HFFc6 (cell line): ENCODE measurements around the gene JAK1. TPM values are rescaled to one million over a fixed set of nuclear protein-coding genes. Genes with fewer than 3 reads are reported as not detected.

Source experiments
- DNase-seq: peaks from one replicate; pipeline ENCODE4 v3.0.0-alpha.2; 2018
- H3K27ac Mint-ChIP-seq: 2 replicates; pipeline ENCODE4 v1.8.0; 2020; ENCODE audit warnings: mild to moderate bottlenecking, mixed read lengths
- H3K27me3 Mint-ChIP-seq: 2 replicates; pipeline ENCODE4 v1.8.0; 2021; ENCODE audit warnings: mild to moderate bottlenecking, moderate library complexity, mixed read lengths; ENCODE audit not compliant: insufficient read depth
- H3K36me3 Mint-ChIP-seq: 2 replicates; pipeline ENCODE4 v1.8.0; 2021; ENCODE audit warnings: low read depth, mixed read lengths
- H3K4me1 Mint-ChIP-seq: 2 replicates; pipeline ENCODE4 v1.8.0; 2020; ENCODE audit warnings: low read depth, mixed read lengths
- H3K4me3 Mint-ChIP-seq: 2 replicates; pipeline ENCODE4 v1.8.0; 2020; ENCODE audit warnings: mild to moderate bottlenecking, moderate library complexity, mixed read lengths
- H3K9me3 Mint-ChIP-seq: 2 replicates; pipeline ENCODE4 v1.8.0; 2020; ENCODE audit warnings: mild to moderate bottlenecking, mixed read lengths
- total RNA-seq, 6 experiments: library from RNA; stranded (reverse); fragmentation: NEBNext Ultra II Directional; extraction: Animal tissue kit (Norgen Biotek cat#: 25700); gene quantifications; 2 replicates in 1 of 6; 3 replicates in 5 of 6; pipeline ENCODE4 v1.2.3, GENCODE V29; 2021
- TF ChIP-seq, protein P1 (sequence below): fragments of 200-600 bp; sonication (generic); IDR thresholded peaks from 2 replicates; pipeline ENCODE4 v1.5.0; 2021; ENCODE audit warnings: antibody characterized with exemption, mild to moderate bottlenecking

JAK1 gene
- total RNA-seq, 6 experiments from 2014 or later: 90.0 to 104 (median 98.3) TPM

DNA sequence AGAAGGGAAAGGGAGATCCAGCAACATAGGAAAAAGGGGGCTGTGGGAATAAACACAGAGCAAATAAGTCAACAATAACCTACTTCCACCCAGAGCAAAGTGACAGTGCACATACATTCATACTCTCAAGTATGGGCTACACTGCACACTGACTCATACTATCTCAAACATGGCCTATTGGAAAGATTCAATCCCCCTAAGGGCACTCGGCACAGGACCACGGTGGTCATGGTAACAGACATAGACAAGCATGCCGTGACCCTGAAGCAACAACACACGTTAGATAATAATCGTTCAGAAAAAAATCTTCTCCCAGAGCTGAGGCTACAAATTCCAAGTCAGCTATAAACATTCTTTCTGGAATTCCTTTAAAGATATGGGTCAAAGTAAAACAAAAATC is 16.8 kb upstream of the JAK1 start:
- DNase-seq: peak; percentile 93
- TF ChIP-seq, protein P1, sequence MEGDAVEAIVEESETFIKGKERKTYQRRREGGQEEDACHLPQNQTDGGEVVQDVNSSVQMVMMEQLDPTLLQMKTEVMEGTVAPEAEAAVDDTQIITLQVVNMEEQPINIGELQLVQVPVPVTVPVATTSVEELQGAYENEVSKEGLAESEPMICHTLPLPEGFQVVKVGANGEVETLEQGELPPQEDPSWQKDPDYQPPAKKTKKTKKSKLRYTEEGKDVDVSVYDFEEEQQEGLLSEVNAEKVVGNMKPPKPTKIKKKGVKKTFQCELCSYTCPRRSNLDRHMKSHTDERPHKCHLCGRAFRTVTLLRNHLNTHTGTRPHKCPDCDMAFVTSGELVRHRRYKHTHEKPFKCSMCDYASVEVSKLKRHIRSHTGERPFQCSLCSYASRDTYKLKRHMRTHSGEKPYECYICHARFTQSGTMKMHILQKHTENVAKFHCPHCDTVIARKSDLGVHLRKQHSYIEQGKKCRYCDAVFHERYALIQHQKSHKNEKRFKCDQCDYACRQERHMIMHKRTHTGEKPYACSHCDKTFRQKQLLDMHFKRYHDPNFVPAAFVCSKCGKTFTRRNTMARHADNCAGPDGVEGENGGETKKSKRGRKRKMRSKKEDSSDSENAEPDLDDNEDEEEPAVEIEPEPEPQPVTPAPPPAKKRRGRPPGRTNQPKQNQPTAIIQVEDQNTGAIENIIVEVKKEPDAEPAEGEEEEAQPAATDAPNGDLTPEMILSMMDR: no peak
- Mint-ChIP-seq H3K27me3 (peaks cover under 1% of the 10 kb centered on the region), H3K4me3 (no peak overlapping the region), H3K4me1 (peaks cover 18% of the 10 kb centered on the region), H3K27ac (peak overlapping the region; percentile 48), H3K36me3 (no peaks in the 10 kb centered on the region), H3K9me3 (no peaks in the 10 kb centered on the region)

DNA sequence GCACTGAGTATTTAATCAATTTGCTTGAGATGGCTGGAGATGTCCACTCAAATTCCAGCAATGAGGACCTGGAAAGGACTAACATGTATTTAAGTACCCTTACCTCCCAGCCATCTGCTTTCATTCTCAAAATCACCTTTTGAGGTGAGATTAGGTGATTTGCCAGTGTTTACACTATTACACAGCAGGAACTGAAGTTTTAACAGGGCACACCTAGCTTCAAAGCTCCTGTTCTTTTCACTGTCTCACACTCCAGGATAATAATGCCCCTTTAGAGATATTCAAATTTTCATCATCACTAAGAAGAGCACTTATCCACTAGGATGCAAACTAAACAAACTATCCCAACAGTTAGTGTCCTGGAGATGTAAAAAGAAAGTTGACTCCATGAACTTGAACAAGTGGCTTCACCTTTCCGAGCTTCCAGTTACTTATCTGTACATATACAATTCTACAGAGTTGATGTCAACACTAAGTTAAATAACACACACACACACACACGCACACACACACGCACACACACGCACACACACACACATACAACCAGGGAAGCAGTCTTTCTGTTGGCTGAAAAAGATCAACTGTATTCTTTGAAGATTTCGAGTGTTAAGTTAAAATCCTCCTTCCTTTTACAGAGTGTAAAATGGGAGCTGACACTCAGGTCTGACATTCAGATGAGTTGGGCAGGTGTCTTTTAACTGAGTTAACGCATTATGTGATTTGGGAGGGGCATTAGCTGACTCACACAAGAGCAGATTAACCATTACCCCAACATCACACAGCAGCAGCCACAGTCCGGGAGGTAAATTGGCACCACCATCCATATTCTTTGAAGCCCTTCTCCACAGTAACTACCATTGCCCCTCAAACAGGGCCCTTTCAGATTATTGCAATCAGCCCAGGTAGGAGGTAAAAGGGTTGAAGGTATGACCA is 15.5 kb upstream of the JAK1 start:
- no peak overlapping the region for H3K4me3 Mint-ChIP-seq
- no peaks in the 10 kb centered on the region for H3K36me3 Mint-ChIP-seq
- peaks cover 2% of the 10 kb centered on the region for H3K27me3 Mint-ChIP-seq
- TF ChIP-seq, protein P1: no peak
- DNase-seq: no peak
- no peaks in the 10 kb centered on the region for H3K9me3 Mint-ChIP-seq
- no peak overlapping the region for H3K27ac Mint-ChIP-seq
- H3K4me1 Mint-ChIP-seq: peaks cover 18% of the 10 kb centered on the region

DNA sequence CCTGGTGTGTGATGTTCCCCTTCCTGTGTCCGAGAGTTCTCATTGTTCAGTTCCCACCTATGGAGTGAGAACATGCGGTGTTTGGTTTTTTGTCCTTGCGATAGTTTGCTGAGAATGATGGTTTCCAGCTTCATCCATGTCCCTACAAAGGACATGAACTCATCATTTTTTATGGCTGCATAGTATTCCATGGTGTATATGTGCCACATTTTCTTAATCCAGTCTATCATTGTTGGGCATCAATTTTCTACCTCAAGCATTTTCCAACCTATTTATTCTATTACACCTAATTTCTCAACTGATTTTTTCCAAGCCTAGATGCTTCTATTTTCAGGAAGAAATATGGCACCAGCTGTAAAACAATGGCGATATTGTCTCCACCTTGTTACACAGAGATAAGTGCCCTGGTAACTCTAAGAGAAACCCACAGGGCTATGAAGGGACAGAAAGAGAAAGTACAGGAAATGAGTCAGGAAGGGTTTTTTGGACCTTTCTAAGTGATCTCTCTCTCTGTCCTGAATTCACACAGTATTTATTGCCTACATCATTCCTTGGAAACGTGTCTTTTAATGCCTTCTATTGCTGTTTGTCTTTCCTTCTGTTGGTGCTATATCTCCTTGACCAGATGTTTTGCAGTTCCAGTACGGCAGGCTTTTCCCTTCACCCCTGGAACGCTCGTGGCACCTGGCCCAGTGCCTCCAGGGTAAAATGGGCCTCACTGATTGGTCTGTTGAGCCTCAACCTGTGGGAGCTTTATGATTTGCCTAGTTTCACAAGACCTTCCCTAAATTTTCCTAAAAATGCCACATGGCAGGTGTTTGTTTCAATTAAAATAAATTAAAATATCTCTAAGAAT is 14.6 kb upstream of the JAK1 start:
- TF ChIP-seq, protein P1: no peak
- Mint-ChIP-seq H3K4me3 (no peak overlapping the region), H3K27me3 (peaks cover 7% of the 10 kb centered on the region), H3K9me3 (no peaks in the 10 kb centered on the region), H3K27ac (no peak overlapping the region), H3K4me1 (peaks cover 18% of the 10 kb centered on the region), H3K36me3 (no peaks in the 10 kb centered on the region)
- no peak for DNase-seq

DNA sequence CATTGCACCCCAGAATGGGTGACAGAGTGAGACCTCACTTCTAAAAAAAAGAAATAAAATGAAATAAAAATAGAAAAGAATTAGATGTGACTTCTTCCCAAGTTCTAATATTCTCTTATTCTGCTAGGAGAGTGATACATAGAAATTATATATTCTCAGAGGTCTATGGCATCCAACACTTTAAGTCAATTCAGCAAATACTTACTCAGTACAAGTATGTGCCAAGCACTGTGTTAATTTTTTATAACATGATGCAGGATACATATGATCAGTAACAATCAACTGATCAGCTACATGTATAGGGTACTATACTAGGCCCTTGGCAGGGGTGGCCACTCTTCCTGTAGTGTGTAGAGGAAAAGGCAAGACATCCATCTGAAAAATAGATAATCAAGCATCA is 13.0 kb upstream of the JAK1 start:
- Mint-ChIP-seq H3K36me3 (no peaks in the 10 kb centered on the region), H3K27ac (no peak overlapping the region), H3K4me1 (peaks cover 18% of the 10 kb centered on the region), H3K4me3 (no peak overlapping the region), H3K27me3 (peaks cover 7% of the 10 kb centered on the region), H3K9me3 (no peaks in the 10 kb centered on the region)
- no peak for DNase-seq
- TF ChIP-seq, protein P1: no peak

DNA sequence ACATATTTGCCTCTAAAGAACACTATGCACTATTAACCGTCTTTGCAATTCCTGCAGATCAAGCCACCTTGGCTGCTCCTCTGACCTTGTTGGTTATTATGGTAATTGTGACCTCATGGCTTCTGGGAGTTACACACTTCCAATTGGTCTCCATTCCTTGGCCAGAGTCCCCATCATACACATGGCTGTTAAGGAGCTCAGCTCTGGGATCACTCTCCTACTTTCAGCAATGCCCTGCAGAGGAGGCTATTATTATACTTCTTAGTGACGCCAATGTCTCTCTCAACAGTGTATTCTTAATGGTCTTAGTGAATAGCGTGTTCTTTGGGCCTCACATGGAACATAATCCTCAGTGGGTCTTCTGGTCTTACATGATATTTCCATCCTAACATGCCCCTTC is 10.0 kb upstream of the JAK1 start:
- Mint-ChIP-seq H3K4me3 (no peak overlapping the region), H3K27ac (no peak overlapping the region), H3K9me3 (no peaks in the 10 kb centered on the region), H3K4me1 (peaks cover 6% of the 10 kb centered on the region; the same call in 1 of the 2 replicates), H3K36me3 (no peaks in the 10 kb centered on the region), H3K27me3 (peaks cover 7% of the 10 kb centered on the region; the same call in 1 of the 2 replicates)
- no peak for DNase-seq
- TF ChIP-seq, protein P1: no peak
